Kidney (tissue), 14 donors: Measurements from ENCODE around the gene PDE3B. TPM values are rescaled to one million over a fixed set of nuclear protein-coding genes. Genes with fewer than 3 reads are reported as not detected.
A peak's percentile ranks its signal among the peaks of the same experiment; 100 is the strongest.
"Not testable (repeated sequence)": the region's sequence is repeated elsewhere in the genome, so short reads cannot be mapped to it uniquely, and the experiment has no call there.

Experiments
- DNase-seq, 5 donors: peaks; one replicate each; pipeline ENCODE4 v3.0.0-alpha.2; 2013 to 2020
- FAIRE-seq: peaks from 2 replicates; lab custom pipeline; 2012; peaks lifted over from hg19 to GRCh38; lab: Jason Lieb, UNC
- H3K27ac ChIP-seq, 2 donors: one replicate each; pipeline ENCODE4 v1.7.0; 2013; ENCODE audit warnings: low read depth in 2 of 2, low read length in 2 of 2, inconsistent platforms in 1 of 2
- H3K27me3 ChIP-seq: one replicate; pipeline ENCODE4 v1.7.1; 2013; ENCODE audit warnings: low read length, inconsistent platforms; ENCODE audit not compliant: control insufficient read depth, insufficient read depth
- H3K36me3 ChIP-seq, 3 donors: one replicate each; pipeline versions ENCODE4 v1.7.0 to v1.7.1; 2013; ENCODE audit warnings: low read length in 3 of 3, control low read depth in 1 of 3, inconsistent platforms in 1 of 3; ENCODE audit not compliant: insufficient read depth in 3 of 3, control insufficient read depth in 2 of 3
- H3K4me1 ChIP-seq, 3 donors: one replicate each; pipeline versions ENCODE4 v1.7.0 to v1.7.1; 2013; ENCODE audit warnings: low read length in 3 of 3, inconsistent platforms in 1 of 3, low read depth in 1 of 3; ENCODE audit not compliant: control insufficient read depth in 2 of 3, insufficient read depth in 2 of 3
- H3K4me3 ChIP-seq, 3 donors: one replicate each; pipeline versions ENCODE4 v1.7.0 to v1.8.1; 2013; ENCODE audit warnings: low read length in 3 of 3, control low read depth in 1 of 3, inconsistent platforms in 1 of 3
- H3K9ac ChIP-seq, 3 donors: one replicate each; pipeline versions ENCODE4 v1.7.0 to v1.7.1; 2013; ENCODE audit warnings: low read length in 3 of 3, control low read depth in 1 of 3, inconsistent platforms in 1 of 3
- H3K9me3 ChIP-seq, 3 donors: one replicate each; pipeline versions ENCODE4 v1.7.0 to v1.7.1; 2013; ENCODE audit warnings: low read length in 3 of 3, control low read depth in 1 of 3, inconsistent platforms in 1 of 3; ENCODE audit not compliant: control insufficient read depth in 2 of 3, insufficient read depth in 1 of 3
- intact Hi-C: fragments of 100-400 bp; cut with DNase I; formaldehyde crosslinking; loops from one replicate; pipeline ENCODE4 v1.11.1; 2022
- polyA plus RNA-seq: library from polyadenylated mRNA; stranded (reverse); fragments of 350-450 nt; fragmentation: Illumina TruSeq; extraction: RNeasy Lipid Tissue Mini Kit (QIAGEN cat#74804); gene quantifications from one replicate; pipeline ENCODE4 v1.2.3, GENCODE V29; 2014; ENCODE audit warnings: low read depth, low replicate concordance; ENCODE audit not compliant: insufficient read depth
- total RNA-seq: library from RNA; stranded (reverse); fragmentation: NEBNext Ultra II Directional; extraction: Animal tissue kit (Norgen Biotek cat#: 25700); gene quantifications from one replicate; pipeline ENCODE4 v1.2.1, GENCODE V29; 2021
- TF ChIP-seq, protein P1 (sequence below): IDR thresholded peaks from 3 replicates; pipeline ENCODE4 v1.5.1; 2012; ENCODE audit warnings: mild to moderate bottlenecking, moderate library complexity, borderline replicate concordance; ENCODE audit not compliant: insufficient read depth; ENCODE audit errors: extremely low read depth
- donor health status: control.
- donor health status: control.
- donor health status: control.
- donor health status: control.
- donor health status: control.
- donor health status: DM: yes; HTN: yes; CAD: no.
- donor health status: Normal renal cell carcinoma (clear cell type).

The PDE3B gene
- total and polyA plus RNA-seq, 2 donors from 2014 or later: 0.99 to 7.4 TPM

DNA sequence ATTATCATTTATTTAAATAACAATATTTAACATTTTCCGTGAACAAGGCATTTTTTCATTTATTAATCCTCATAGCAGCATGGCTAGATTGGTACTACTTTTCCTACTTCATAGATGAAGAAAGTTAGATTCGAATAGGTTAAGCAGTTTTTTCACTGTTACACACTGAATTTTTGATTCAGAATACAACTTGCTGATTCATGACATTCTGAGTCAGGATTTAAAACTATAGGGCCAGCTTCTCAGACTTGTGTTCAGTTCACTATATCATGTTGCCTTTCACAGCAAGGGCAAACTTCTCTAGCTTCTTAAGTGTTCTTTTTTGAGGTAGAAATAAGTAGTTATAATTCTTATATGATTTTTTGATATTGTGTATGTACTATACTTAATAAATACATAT is 216.9 kb downstream of the PDE3B start:
- Histone ChIP-seq H3K9ac (no peak overlapping the region), H3K4me1 (no peaks in the 10 kb centered on the region), H3K27ac (no peak overlapping the region), H3K9me3 (no peaks in the 10 kb centered on the region), H3K36me3 (no peaks in the 10 kb centered on the region), H3K4me3 (no peak overlapping the region), H3K27me3 (no peaks in the 10 kb centered on the region)
- no peak for FAIRE-seq
- intact Hi-C loops: no loop called here
- DNase-seq: no peak
- TF ChIP-seq, protein P1, sequence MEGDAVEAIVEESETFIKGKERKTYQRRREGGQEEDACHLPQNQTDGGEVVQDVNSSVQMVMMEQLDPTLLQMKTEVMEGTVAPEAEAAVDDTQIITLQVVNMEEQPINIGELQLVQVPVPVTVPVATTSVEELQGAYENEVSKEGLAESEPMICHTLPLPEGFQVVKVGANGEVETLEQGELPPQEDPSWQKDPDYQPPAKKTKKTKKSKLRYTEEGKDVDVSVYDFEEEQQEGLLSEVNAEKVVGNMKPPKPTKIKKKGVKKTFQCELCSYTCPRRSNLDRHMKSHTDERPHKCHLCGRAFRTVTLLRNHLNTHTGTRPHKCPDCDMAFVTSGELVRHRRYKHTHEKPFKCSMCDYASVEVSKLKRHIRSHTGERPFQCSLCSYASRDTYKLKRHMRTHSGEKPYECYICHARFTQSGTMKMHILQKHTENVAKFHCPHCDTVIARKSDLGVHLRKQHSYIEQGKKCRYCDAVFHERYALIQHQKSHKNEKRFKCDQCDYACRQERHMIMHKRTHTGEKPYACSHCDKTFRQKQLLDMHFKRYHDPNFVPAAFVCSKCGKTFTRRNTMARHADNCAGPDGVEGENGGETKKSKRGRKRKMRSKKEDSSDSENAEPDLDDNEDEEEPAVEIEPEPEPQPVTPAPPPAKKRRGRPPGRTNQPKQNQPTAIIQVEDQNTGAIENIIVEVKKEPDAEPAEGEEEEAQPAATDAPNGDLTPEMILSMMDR: no peak

DNA sequence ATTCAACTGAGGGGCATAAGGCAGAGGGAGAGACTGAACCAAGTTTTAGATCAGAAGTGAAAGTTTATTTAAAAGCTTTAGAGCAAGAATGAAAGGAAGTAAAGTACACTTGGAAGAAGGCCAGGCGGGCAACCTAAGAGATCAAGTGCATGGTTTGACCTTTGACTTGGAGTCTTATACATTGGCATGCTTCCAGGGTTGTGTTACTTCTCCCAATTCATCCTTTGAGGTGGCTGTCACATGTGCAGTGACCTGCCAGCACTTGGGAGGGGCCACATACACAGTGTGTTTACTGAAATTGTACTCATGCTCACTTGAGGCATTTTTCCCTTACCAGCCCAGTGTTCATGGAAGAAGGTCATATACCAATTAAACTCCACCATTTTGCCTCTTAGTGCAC is 218.1 kb downstream of the PDE3B start:
- Histone ChIP-seq H3K27me3 (no peaks in the 10 kb centered on the region), H3K4me3 (no peak overlapping the region), H3K36me3 (no peaks in the 10 kb centered on the region), H3K4me1 (no peaks in the 10 kb centered on the region), H3K9ac (no peak overlapping the region), H3K27ac (no peak overlapping the region), H3K9me3 (no peaks in the 10 kb centered on the region)
- no peak for FAIRE-seq
- intact Hi-C loops: no loop called here
- TF ChIP-seq, protein P1: no peak
- peak in 2 of 5 donors; percentile 3 to 10 for DNase-seq

DNA sequence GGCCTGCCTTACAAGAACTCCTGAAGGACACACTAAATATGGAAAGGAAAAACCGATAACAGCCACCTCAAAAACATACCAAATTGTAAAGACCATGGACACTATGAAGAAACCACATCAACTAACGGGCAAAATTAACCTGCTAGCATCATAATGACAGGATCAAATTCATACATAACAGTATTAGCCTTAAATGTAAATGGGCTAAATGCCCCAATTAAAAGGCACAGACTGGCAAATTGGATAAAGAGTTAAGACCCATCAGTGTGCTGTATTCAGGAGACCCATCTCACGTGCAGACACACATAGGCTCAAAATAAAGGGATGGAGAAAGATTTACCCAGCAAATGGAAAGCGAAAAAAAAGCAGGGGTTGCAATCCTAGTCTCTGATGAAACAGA is 220.2 kb downstream of the PDE3B start:
- H3K4me3 ChIP-seq, H3K9ac ChIP-seq, H3K9me3 ChIP-seq, intact Hi-C loops, DNase-seq, H3K36me3 ChIP-seq, H3K27me3 ChIP-seq, H3K27ac ChIP-seq, H3K4me1 ChIP-seq, FAIRE-seq: not testable (repeated sequence)

DNA sequence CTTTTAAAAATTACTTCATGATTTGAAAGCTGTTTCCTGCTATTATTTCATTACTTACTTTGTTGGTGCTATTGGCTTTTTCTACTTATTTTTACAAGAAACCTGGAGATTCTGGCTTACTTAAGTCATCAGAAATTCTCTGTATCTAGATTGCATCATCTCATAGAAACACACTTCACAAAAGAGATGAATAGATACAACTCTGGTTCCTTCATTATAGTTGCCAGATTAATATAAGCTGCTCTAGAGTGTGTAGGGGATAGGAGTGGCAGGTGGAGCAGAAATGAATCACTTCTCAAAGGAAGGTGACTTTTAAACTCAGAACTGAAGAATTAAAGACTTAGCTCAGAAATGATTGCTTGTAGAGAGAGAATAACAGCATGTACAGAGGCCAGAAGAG is 228.4 kb downstream of the PDE3B start:
- Histone ChIP-seq H3K9ac (no peak overlapping the region), H3K4me1 (no peaks in the 10 kb centered on the region), H3K36me3 (peaks cover 0 to 8% (median 0%) of the 10 kb centered on the region in 3 donors), H3K27ac (no peak overlapping the region), H3K4me3 (no peak overlapping the region), H3K9me3 (no peaks in the 10 kb centered on the region), H3K27me3 (no peaks in the 10 kb centered on the region)
- no peak for DNase-seq
- FAIRE-seq: no peak
- TF ChIP-seq, protein P1: no peak
- intact Hi-C loops: no loop called here
